HG03175 (cell line): ENCODE measurements around the gene SPHK1.
"Not testable (repeated sequence)": the region's sequence is repeated elsewhere in the genome, so short reads cannot be mapped to it uniquely, and the experiment has no call there.

ENCODE experiments used
- ATAC-seq: cut with Tn5 transposase; IDR thresholded peaks from one replicate; pipeline ENCODE4 v1.9.1; 2021; ENCODE audit warnings: mild to moderate bottlenecking, moderate library complexity; ENCODE audit not compliant: unreplicated experiment

SPHK1 gene, protein sequence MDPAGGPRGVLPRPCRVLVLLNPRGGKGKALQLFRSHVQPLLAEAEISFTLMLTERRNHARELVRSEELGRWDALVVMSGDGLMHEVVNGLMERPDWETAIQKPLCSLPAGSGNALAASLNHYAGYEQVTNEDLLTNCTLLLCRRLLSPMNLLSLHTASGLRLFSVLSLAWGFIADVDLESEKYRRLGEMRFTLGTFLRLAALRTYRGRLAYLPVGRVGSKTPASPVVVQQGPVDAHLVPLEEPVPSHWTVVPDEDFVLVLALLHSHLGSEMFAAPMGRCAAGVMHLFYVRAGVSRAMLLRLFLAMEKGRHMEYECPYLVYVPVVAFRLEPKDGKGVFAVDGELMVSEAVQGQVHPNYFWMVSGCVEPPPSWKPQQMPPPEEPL

DNA sequence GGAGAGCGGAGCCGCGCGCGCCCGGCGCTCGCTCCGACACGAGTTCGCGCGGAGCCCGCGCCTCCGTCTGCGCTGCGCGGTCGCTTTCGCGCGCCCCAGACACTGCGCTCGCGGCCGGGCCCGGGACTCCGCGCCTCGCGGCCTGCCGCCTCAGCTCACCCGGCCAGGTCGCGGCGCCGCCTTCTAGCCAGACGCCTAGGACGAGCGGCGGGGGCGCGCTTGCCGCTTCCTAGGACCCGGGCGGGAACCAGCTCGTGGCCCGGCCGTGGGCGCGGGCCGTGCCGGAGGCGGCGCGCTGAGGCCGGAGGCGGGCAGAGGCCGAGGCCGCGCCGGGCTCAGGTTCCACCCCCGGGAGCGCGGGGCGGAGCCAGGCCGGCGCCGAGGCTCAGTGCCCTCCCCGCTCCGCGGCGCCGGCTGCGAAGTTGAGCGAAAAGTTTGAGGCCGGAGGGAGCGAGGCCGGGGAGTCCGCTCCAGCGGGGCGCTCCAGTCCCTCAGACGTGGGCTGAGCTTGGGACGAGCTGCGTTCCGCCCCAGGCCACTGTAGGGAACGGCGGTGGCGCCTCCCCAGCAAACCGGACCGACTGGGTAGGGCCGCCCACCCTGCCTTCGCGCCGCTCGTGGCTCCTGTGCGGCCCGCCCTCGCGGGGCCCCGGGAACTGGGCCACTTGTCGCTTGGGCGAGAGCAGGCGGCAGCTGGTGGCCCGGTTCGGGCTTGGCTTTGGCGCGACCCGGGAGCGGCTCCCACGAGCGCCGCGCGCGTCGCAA is at the start of gene SPHK1:
Gene SPHK1 (plus strand): TSS at position 388 of the 765 bp plus-strand sequence. CDS start 1,036 bp downstream, outside the sequence.
- peak; percentile 59 for ATAC-seq

DNA sequence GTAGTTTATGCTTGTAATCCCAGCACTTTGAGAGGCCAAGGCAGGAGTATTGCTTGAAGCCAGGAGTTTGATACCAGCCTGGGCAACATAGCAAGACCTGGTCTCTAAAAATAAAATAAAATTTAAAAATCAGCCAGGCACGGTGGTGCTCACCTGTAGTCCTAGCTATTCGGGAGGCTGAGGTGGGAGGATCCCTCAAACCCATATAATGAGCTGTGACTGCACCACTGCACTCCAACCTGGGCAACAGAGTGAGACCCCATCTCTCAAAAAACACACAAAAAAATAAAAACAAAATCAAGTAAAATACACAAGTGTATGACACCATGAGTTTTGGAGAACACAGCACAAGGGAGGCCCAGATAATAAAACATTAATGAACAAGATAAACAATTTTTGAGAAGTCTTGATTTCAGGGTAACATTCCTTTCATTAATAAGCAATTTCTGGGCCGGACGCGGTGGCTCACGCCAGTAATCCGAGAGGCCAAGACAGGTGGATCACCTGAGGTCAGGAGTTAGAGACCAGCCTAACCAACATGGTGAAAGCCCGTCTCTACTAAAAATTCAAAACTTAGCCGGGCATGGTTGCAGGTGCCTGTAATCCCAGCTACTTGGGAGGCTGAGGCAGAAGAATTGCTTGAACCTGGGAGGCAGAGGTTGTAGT is 48.6 kb upstream of the SPHK1 start:
- no peak for ATAC-seq

DNA sequence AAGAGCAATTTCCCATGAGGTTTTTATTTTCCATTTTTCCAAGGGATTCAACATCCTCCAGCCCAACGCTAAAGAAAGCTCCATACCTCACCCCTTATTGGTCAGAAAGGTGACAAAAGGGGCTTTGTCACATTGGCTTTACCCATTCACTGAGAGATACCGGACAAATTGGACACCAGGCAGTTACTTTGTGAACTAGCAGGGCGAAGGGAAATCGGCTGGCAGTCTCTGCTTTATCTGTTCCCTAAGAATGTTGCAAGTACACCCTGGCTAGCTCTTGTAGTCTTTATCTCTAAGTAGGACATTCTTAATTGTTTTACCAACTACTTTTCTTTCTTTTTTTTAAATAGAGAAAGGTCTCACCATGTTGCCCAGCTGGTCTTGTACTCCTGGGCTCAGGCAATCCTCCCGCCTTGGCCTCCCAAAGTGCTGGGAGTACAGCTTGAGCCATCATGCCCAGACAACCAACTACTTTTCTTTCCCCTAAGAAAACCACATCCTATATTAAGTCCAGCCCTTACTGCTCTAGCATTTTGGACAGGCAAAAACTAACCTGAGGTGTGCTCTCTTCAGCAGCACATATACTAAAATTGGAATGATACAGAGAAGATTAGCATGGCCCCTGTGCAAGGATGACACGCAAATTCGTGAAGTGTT is 47.5 kb upstream of the SPHK1 start:
- ATAC-seq: no peak

- no peak for ATAC-seq
Observed at GRCh38 chr17:76337413-76337777, 47.0 kb upstream of the SPHK1 start.

- no peak for ATAC-seq
Observed at GRCh38 chr17:76341301-76341700, 43.1 kb upstream of the SPHK1 start.

GRCh38 chr17:76343106-76343505 is 41.3 kb upstream of the SPHK1 start:
- no peak for ATAC-seq

- no peak for ATAC-seq
Observed at GRCh38 chr17:76345377-76345974, 38.9 kb upstream of the SPHK1 start.

DNA sequence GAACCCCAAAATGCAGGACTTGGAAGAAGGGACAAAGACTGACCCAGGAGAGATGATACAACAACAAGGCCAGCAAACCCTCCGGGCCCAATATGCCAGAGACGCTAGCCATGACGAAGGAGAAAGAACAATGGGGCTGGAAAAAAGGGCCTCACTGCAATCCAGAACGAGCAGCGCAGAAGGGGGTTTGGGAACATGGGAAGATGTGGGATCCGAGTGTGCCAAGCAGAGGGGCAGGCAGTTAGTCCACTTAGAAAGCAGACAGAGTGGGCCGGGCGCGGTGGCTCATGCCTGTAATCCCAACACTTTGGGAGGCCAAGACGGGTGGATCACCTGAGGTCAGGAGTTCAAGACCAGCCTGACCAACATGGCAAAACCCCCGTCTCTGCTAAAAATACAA is 37.5 kb upstream of the SPHK1 start:
- ATAC-seq: not testable (repeated sequence)

DNA sequence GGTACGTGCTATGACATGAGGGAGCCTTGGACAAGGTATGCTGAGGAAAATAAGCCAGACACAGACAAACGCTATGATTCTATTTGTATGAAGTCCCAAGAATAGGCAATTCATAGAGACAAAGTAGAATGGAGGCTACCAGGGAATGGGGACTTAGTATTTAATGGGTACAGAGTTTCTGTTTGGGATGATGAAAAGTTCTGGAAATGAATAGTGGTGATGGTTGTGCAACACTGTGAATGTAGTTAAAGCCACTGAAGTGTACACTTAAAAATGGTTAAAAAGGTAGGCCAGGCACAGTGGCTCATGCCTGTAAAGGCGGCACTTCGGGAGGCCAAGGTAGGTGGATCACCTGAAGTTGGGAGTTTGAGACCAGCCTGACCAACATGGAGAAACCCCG is 33.9 kb upstream of the SPHK1 start:
- ATAC-seq: no peak

DNA sequence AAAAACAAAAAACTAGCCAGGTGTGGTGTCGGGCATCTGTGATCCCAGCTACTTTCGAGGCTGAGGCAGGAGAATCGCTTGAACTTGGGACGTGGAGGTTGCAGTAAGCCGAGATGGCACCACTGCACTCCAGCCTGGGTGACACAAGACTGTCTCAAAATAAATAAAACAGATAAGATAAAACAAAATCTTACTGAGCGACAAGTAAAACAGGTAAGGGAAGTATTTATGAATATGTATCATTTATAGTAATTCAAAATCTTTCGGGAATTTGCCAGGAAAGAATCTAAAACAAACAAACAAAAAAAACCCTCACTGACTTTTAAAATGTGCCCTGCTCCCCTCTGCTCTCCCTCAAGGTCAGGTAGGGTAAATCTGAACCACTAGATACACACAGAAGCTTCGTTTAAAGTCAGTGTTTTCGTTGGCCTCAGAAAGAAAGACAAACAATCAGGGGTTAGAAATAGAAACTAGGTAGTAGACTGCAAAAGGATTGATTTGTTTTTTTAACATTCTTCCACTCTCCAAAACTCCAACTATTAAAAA is 32.8 kb upstream of the SPHK1 start:
- no peak for ATAC-seq

DNA sequence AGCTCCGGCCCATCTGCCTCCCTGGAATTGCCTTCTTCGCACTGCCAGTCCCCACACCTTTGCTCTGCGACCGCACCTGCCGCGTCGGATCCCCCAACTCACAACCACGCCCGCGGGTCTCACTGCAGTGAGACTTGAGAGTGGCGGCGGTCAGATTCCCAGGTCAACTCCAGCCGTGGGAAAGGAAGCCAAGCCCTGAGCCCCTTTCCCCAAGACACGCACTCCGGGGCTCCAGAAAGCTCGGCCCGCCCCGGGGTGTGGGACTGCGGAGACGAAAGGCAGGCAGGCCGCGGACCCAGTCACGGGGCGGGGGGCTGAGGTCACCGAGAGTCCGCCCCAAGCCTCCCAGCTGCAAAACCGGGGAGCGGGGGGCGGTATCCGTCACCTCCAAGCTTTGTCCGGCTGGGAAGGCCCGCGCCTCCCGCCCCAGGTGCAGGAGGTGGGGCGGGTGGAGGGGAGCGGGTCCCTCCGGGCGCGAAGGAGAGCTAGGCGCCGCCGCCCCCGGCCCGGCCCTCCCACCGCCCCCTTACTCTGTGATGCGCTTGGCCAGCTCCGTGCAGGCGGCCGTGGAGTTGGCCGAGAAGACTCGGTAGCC is 31.3 kb upstream of the SPHK1 start:
- peak; percentile 16 for ATAC-seq

- ATAC-seq: peak; percentile 90
Observed at GRCh38 chr17:76353599-76354316, 30.7 kb upstream of the SPHK1 start, which contains the start of gene PRPSAP1. Gene PRPSAP1, minus strand, starts transcription at chr17:76353916. Its CDS starts 213 bp downstream, at chr17:76353703.

GRCh38 chr17:76354317-76354729 is 30.1 kb upstream of the SPHK1 start:
- no peak for ATAC-seq

DNA sequence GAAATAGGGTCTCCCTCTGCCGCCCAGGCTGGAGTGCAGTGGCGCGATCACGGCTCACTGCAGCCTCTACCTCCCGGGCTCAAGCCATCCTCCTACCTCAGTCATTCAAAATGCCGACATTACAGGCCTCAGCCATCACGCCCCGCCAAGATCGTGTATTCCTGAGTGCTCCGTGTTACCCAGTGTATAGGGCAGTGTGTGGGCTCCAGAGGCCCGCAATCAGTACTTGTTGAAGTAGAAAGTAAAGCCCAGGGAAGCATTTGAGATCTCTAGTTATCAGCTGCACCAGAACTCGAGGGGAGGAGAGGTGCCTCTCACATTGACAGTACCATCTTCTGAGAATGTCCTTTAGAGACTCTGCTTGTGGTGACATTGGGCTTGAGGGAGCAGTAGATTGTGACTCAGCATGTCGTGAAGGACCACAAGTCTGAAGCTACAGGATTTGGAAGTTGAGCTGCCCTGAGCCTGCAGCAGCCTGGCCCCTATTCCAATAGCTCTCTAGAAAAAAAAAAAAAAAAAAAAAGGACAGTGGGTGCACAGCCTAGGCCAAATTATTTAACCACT is 29.6 kb upstream of the SPHK1 start:
- ATAC-seq: no peak

GRCh38 chr17:76356803-76357456 is 27.5 kb upstream of the SPHK1 start:
- ATAC-seq: no peak

DNA sequence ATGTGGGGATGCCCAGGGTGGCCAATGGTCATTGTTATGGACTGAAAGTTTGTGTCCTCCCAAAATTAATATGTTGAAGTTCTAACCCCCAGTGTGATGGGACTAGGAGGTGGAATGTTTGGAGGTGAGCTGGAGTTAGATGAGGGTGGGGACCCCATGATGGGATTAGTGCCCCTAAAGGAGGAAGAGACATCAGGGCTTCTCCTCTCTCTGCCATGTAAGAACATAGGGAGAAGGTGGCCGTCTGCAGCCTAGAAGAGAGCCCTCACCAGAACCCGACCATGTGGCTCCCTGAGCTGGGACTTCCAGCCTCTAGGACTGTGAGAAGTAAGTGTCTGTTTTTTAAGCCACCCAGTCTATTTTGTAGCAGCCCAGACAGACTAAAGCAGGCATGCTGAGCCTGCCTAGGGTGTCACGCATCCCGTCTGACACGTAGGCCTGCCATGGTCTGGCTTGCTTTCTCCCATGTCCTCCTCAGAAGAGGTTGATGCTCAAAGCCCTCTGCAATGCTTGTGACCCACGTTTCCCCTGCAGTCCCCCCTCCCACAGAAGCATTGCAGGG is 26.7 kb upstream of the SPHK1 start:
- ATAC-seq: no peak

DNA sequence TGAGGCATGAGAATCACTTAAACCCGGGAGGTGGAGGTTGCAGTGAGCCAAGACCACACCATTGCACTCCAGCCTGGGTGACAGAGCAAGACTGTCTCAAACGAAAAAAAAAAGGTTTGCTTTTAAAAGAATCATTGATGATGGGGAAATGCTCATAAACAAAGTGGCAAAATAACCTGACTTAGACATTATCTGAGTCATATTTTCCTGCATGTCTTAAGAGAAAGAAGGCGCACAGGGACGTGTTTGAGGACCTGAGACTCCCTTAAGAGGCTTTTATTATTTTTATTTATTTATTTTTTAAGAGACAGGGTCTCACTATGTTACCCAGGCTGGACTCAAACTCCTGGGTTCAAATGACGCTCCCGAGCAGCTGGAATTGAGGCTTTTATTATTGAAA is 25.0 kb upstream of the SPHK1 start:
- ATAC-seq: no peak

- ATAC-seq: not testable (repeated sequence)
Observed at GRCh38 chr17:76359776-76360175, 24.6 kb upstream of the SPHK1 start.
